Testis (tissue), 3 donors: Measurements from ENCODE around the gene AQP6. TPM values are rescaled to one million over a fixed set of nuclear protein-coding genes. Genes with fewer than 3 reads are reported as not detected.
A peak's percentile ranks its signal among the peaks of the same experiment; 100 is the strongest.

Experiments
- DNase-seq: peaks from one replicate; pipeline ENCODE4 v3.0.0-alpha.2; 2019
- H3K27ac ChIP-seq, 2 donors: fragments of 200-600 bp; sonication (generic); one replicate each; pipeline ENCODE4 v1.5.1; 2019
- H3K27me3 ChIP-seq: fragments of 200-600 bp; sonication (generic); one replicate; pipeline ENCODE4 v1.5.1; 2019
- H3K36me3 ChIP-seq: fragments of 200-600 bp; sonication (generic); one replicate; pipeline ENCODE4 v1.5.1; 2017; ENCODE audit warnings: low read depth; ENCODE audit errors: missing control alignments
- H3K4me1 ChIP-seq: fragments of 200-600 bp; sonication (generic); one replicate; pipeline ENCODE4 v1.5.1; 2019
- H3K4me3 ChIP-seq, 2 donors: fragments of 200-600 bp; sonication (generic); one replicate each; pipeline ENCODE4 v1.5.1; 2017 to 2019
- H3K9me3 ChIP-seq: fragments of 200-600 bp; sonication (generic); one replicate; pipeline ENCODE4 v1.5.1; 2017
- POLR2A ChIP-seq: fragments of 450-650 bp; IDR thresholded peaks from one replicate; pipeline ENCODE4 v1.6.1; 2017; ENCODE audit warnings: antibody characterized with exemption, mild to moderate bottlenecking, moderate library complexity
- WGBS, 2 donors: methylation state at CpG; one replicate each; pipeline ENCODE4 v1.1.5; 2018; 5-methylcytosine and 5-hydroxymethylcytosine counted together
- intact Hi-C: fragments of 100-400 bp; cut with DNase I; formaldehyde crosslinking; loops from one replicate; pipeline ENCODE4 v1.15.1; 2023; ENCODE audit warnings: low total_unique reads
- polyA plus RNA-seq: library from polyadenylated mRNA; stranded (reverse); fragments of 350-450 nt; fragmentation: Illumina TruSeq; extraction: RNeasy Lipid Tissue Mini Kit (QIAGEN cat#74804); gene quantifications from one replicate; pipeline ENCODE4 v1.2.3, GENCODE V29; 2014; ENCODE audit warnings: low read depth, low replicate concordance; ENCODE audit not compliant: insufficient read depth
- total RNA-seq, 2 donors: library from RNA; depleted of rRNA; stranded (reverse); fragments of >200 nt; gene quantifications; one replicate each; pipeline ENCODE4 v1.2.3, GENCODE V29; 2016
- TF ChIP-seq, protein P1 (sequence below), 3 experiments: fragments of 450-650 bp in 2 of 3; fragments of 200-600 bp in 1 of 3; sonication (generic) in 1 of 3; IDR thresholded peaks; one replicate each; pipeline ENCODE4 v1.5.1; 2016 to 2019; ENCODE audit warnings: antibody characterized with exemption in 3 of 3, mild to moderate bottlenecking in 2 of 3, moderate library complexity in 1 of 3

The AQP6 gene
- total and polyA plus RNA-seq, 3 donors from 2014 or later: 1.7 to 3.1 (median 2.2) TPM

DNA sequence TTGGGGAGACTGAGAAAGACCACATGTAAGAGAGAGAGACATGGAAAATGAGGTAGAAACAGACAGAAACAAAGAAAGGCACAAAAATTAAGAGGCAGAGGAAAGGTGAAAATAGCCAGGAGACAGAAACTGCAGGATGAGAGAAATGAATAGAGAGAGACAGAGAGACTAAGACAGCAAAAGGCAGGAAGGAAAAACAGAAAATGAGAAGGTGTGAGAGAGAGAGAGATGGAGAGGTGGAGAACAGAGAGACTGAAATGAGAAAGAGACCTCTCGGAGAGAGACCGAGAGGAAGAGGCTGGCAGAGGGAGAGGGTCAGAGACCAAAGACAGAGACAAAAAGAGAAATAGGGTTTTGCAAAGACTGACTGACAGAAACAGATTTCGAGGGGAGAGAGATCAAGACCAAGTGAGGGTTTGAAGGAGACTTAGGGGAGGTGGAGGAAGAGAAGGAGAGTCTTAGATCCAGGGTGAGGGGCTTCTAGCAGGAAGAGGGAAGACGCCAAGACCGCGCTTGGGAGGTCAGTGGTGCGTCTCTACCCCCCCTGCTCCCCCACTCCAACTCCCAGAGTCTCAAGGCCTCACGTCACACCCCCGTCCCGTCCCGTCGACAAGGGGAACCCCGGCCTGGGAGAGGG lies 12.2 kb upstream of the AQP6 start:
- Histone ChIP-seq H3K27ac (no peak overlapping the region), H3K36me3 (no peaks in the 10 kb centered on the region), H3K4me3 (peak overlapping the region; percentile 29 to 47), H3K9me3 (no peaks in the 10 kb centered on the region), H3K27me3 (no peaks in the 10 kb centered on the region), H3K4me1 (peaks cover 15% of the 10 kb centered on the region)
- no peak for DNase-seq
- 28 to 61% methylated on average over 7 to 13 of the region's 13 CpGs for WGBS, 2 donors
- TF ChIP-seq, protein P1, sequence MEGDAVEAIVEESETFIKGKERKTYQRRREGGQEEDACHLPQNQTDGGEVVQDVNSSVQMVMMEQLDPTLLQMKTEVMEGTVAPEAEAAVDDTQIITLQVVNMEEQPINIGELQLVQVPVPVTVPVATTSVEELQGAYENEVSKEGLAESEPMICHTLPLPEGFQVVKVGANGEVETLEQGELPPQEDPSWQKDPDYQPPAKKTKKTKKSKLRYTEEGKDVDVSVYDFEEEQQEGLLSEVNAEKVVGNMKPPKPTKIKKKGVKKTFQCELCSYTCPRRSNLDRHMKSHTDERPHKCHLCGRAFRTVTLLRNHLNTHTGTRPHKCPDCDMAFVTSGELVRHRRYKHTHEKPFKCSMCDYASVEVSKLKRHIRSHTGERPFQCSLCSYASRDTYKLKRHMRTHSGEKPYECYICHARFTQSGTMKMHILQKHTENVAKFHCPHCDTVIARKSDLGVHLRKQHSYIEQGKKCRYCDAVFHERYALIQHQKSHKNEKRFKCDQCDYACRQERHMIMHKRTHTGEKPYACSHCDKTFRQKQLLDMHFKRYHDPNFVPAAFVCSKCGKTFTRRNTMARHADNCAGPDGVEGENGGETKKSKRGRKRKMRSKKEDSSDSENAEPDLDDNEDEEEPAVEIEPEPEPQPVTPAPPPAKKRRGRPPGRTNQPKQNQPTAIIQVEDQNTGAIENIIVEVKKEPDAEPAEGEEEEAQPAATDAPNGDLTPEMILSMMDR (IDR thresholded peaks at IDR 0.05): no peak
- TF ChIP-seq POLR2A: no peak
- intact Hi-C loops: no loop called here

DNA sequence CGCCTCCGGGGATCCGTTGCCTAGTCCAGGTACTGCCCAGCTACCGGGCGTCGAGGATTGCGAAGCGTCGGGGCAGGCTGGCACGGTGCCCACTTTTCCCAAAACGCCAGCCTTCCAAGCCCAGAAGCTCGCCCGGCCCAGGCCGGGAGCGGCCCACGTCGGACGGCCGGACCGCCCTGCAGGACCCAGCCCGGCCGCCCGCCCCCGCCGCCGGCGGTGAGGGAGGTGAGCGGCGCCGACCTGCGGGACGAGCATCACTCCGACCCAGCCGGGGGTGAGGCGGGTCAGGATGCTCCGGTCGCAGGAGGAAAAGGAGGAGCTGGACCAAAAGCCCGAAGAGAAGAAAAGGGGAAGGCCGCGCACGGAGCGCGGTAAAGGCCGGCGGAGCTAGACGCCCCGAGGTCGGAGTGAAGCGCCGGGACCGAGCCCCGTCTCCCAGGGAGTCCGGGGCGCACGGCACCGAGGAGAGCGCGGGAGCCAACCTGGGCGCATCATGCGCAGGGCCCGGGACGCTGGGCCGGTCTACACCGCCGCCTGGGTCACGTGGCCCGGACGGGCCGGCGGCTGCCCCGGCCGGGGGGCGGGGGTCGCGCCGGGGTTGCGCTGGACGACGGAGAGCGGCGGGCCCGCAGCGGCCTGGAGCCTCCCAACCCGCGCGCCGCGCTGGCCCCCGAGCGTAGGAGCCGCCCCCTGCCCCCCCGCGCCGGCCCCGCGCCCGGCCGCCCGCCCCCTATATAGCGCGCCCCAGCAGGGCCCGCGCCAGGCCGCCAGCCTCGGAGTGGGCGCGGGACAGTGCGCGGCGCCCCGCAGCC lies 11.4 kb upstream of the AQP6 start, which contains the start of gene AQP5:
Gene AQP5 (plus strand): TSS at position 762 of the 812 bp plus-strand sequence. CDS start 146 bp downstream, outside the sequence.
- intact Hi-C loops: no loop called here
- Histone ChIP-seq H3K27ac (no peak within 1 kb of the TSS), H3K27me3 (no peaks in the 10 kb centered on the region), H3K4me3 (peak within 1 kb of the TSS; percentile 29 to 47), H3K4me1 (peaks cover 15% of the 10 kb centered on the region), H3K9me3 (no peaks in the 10 kb centered on the region), H3K36me3 (no peaks in the 10 kb centered on the region)
- no peak for TF ChIP-seq POLR2A
- TF ChIP-seq, protein P1 (IDR thresholded peaks at IDR 0.05): no peak
- 1 to 2% methylated on average over 22 to 50 of the region's 111 CpGs for WGBS, 2 donors
- DNase-seq: no peak

DNA sequence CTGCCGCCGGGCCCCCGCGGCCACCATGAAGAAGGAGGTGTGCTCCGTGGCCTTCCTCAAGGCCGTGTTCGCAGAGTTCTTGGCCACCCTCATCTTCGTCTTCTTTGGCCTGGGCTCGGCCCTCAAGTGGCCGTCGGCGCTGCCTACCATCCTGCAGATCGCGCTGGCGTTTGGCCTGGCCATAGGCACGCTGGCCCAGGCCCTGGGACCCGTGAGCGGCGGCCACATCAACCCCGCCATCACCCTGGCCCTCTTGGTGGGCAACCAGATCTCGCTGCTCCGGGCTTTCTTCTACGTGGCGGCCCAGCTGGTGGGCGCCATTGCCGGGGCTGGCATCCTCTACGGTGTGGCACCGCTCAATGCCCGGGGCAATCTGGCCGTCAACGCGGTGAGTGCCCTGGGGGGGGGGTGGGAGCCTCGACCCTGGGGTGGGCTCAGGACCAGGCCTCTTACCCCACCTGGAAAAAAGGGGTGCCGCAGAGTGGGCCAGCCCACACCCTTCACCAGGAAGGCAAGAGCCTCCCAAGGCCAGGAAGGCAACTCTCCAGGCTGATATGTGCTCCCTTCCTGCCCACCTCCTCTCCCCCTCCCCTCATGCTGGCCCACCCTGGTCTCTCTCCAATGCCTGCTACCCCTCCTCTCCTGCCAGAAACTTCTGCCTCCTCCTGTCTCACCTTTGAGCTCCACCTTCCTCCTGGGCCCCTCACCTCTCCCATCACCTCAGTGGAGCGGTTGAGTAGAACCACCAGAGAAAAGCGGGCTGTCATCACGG lies 10.6 kb upstream of the AQP6 start:
- WGBS, 2 donors: 59 to 85% methylated on average over 15 to 33 of the region's 37 CpGs
- intact Hi-C loops: no loop called here
- H3K27me3 ChIP-seq: no peaks in the 10 kb centered on the region
- TF ChIP-seq, protein P1 (IDR thresholded peaks at IDR 0.05): no peak
- TF ChIP-seq POLR2A: no peak
- no peaks in the 10 kb centered on the region for H3K9me3 ChIP-seq
- H3K4me1 ChIP-seq: peaks cover 16% of the 10 kb centered on the region
- H3K27ac ChIP-seq: no peak overlapping the region
- H3K4me3 ChIP-seq: no peak overlapping the region
- no peak for DNase-seq
- no peaks in the 10 kb centered on the region for H3K36me3 ChIP-seq

DNA sequence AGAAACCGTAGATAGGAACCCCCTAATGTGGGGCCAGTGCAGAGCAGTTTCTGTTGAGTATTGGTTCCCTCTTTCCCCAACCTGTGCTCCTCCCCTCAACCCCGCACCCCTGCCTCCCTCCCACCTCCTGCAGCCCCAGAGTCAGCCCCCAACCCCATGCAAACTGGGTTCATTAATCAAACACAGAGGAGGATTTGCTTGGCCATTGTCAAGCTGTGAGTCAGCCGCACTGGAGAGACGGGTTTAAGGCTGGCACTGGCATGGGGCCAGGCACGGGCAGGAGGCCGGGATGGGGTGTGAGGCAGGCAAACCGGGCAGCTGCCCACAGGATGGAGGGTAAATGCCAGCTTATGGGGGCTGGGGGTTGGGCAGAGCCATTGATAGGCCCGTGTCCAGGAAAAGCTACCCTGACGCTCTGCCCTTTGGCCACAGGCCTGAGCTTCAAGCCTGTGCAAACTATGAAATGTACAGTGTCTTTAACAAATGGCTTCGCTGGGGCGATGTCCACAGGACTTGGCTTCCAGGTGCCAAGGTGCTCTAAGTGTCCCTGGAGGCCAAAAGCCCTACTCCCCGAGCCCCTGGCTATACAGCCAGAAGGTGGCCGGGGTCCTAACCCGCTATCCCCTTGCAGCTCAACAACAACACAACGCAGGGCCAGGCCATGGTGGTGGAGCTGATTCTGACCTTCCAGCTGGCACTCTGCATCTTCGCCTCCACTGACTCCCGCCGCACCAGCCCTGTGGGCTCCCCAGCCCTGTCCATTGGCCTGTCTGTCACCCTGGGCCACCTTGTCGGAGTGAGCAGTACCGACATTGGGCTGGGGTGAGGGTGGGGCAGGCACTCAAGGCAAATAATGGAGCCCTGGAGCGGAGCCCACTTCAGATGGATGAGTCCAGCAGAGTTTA lies 9.6 kb upstream of the AQP6 start:
- no peak for TF ChIP-seq POLR2A
- TF ChIP-seq, protein P1 (IDR thresholded peaks at IDR 0.05): no peak
- Histone ChIP-seq H3K9me3 (no peaks in the 10 kb centered on the region), H3K27me3 (no peaks in the 10 kb centered on the region), H3K4me1 (peaks cover 23% of the 10 kb centered on the region), H3K27ac (no peak overlapping the region), H3K36me3 (no peaks in the 10 kb centered on the region), H3K4me3 (no peak overlapping the region)
- intact Hi-C loops: no loop called here
- 77 to 81% methylated on average over 21 of the region's 21 CpGs for WGBS, 2 donors
- peak; percentile 49 for DNase-seq
